ENCODE measurements around the gene NET1. TPM values are rescaled to one million over a fixed set of nuclear protein-coding genes. Genes with fewer than 3 reads are reported as not detected.

NET1 gene
- polyA plus RNA-seq, 3 donors = 1.2 to 1.7 (median 1.4) TPM

DNA sequence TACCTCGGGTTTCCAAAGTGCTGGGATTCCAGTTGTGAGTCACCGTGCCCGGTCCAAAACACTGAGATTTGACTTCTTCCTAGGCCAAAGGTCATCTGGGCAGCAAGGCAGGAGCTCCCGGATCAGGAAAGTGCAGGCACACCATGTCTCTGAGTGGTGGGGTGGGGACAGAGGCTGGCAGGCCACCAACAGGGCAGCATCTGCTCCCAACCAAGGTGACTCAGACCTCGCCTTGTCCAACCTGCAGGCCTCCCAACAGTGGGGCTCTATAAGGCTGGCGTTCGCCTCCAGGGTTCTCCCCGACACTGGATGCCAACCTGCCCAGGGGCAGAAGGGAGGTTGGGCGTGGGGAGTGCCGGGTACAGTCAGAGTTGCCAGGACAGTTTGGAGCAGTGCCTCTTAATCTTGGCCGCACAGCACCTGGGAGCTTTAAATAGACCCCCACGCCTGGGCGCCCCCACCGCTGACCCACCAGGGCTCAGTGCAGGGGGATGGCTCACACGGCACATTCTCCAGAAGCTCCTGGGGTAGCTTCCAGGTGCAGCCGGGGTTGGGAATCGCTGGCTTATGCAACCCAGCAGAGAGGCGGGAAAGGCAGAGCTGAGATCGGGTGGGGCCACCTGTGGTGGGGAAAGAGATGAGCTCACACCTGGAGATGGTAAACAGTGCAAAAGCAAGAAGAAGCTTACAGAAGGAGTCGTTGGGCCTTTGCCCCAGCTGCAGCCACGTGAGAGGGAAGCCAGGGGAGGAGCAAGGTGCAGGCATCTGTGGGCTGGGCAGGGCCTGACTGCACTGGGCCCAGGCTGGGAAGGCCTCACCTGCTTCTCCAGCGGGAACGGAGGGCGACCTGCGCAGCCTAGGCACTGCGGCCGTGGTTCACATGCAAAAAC is 76.2 kb downstream of the NET1 start:
- H3K4me3 Mint-ChIP-seq = no peak overlapping the region
- Histone ChIP-seq H3K27me3 (ENCODE audit: control insufficient read depth in 2 of 2, insufficient read depth in 2 of 2, low read length in 2 of 2) (no peaks in the 10 kb centered on the region), H3K4me2 (replicated peaks; ENCODE audit: extremely low read depth, low read length, poor library complexity, severe bottlenecking) (no peak overlapping the region), H3K4me3 (replicated peaks in 1 of 3; ENCODE audit: low read depth in 2 of 3, low read length in 3 of 3) (no peak overlapping the region), H3K4me1 (ENCODE audit: control insufficient read depth in 1 of 2, insufficient read depth in 2 of 2, low read length in 2 of 2) (no peaks in the 10 kb centered on the region), H3K9me3 (replicated peaks in 1 of 2; ENCODE audit: control insufficient read depth in 1 of 2, insufficient read depth in 1 of 2, low read length in 2 of 2) (peaks cover 0 to 15% of the 10 kb centered on the region in 2 donors), H3K79me2 (ENCODE audit: insufficient read depth, low read length) (no peaks in the 10 kb centered on the region), H3K36me3 (replicated peaks in 1 of 2; ENCODE audit: control insufficient read depth in 1 of 2, insufficient read depth in 2 of 2, low read length in 2 of 2) (no peaks in the 10 kb centered on the region), H4K20me1 (ENCODE audit: insufficient read depth, low read length) (no peaks in the 10 kb centered on the region), H3K27ac (ENCODE audit: low read depth in 1 of 2, low read length in 2 of 2) (no peak overlapping the region), H2AFZ (ENCODE audit: insufficient read depth, low read depth, low read length, poor library complexity, severe bottlenecking) (no peak overlapping the region), H3K9ac (ENCODE audit: insufficient read depth, low read length, poor library complexity, severe bottlenecking) (no peak overlapping the region)
- H3K9me3 Mint-ChIP-seq = peaks cover 4 to 13% (median 9%) of the 10 kb centered on the region in 7 donors
- peak overlapping the region in 1 of 7 donors; percentile 3 for H3K27ac Mint-ChIP-seq
- no peaks in the 10 kb centered on the region for H3K36me3 Mint-ChIP-seq
- intact Hi-C loops (cut with micrococcal nuclease) = no loop called here
- no peak for DNase-seq
- TF ChIP-seq, protein P1, sequence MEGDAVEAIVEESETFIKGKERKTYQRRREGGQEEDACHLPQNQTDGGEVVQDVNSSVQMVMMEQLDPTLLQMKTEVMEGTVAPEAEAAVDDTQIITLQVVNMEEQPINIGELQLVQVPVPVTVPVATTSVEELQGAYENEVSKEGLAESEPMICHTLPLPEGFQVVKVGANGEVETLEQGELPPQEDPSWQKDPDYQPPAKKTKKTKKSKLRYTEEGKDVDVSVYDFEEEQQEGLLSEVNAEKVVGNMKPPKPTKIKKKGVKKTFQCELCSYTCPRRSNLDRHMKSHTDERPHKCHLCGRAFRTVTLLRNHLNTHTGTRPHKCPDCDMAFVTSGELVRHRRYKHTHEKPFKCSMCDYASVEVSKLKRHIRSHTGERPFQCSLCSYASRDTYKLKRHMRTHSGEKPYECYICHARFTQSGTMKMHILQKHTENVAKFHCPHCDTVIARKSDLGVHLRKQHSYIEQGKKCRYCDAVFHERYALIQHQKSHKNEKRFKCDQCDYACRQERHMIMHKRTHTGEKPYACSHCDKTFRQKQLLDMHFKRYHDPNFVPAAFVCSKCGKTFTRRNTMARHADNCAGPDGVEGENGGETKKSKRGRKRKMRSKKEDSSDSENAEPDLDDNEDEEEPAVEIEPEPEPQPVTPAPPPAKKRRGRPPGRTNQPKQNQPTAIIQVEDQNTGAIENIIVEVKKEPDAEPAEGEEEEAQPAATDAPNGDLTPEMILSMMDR (IDR thresholded peaks at IDR 0.05) = no peak
- H3K27me3 Mint-ChIP-seq (ENCODE audit: low read depth in 3 of 3) = peaks cover 0 to 4% (median 1%) of the 10 kb centered on the region in 3 donors
- H3K4me1 Mint-ChIP-seq = peaks cover 2% of the 10 kb centered on the region
- 93% methylated on average over 26 of the region's 27 CpGs for WGBS (ENCODE audit: insufficient coverage)

DNA sequence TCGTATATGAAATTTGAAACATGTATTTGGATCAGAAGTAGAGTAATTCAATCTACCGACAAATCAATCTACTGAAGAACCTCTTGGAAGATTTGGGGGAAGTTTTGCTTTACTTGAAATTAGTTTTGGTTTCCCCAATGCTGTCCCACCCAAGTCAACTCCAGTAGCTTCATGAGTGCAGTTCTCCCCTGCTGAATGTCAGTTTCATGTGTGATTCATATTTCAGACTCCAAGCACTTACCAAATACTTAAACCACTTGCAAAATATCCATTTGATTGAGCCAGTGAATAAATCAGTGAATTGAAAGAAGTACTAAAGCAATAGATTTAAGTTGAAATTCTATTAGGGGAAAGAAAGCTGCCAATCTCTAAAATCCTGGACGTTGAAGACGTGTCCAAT is 77.7 kb downstream of the NET1 start:
- Histone ChIP-seq H3K27ac (ENCODE audit: low read depth in 1 of 2, low read length in 2 of 2) (no peak overlapping the region), H4K20me1 (ENCODE audit: insufficient read depth, low read length) (no peaks in the 10 kb centered on the region), H3K27me3 (ENCODE audit: control insufficient read depth in 2 of 2, insufficient read depth in 2 of 2, low read length in 2 of 2) (no peaks in the 10 kb centered on the region), H3K9me3 (replicated peaks in 1 of 2; ENCODE audit: control insufficient read depth in 1 of 2, insufficient read depth in 1 of 2, low read length in 2 of 2) (peaks cover 0 to 15% of the 10 kb centered on the region in 2 donors), H3K4me1 (ENCODE audit: control insufficient read depth in 1 of 2, insufficient read depth in 2 of 2, low read length in 2 of 2) (no peaks in the 10 kb centered on the region), H3K9ac (ENCODE audit: insufficient read depth, low read length, poor library complexity, severe bottlenecking) (no peak overlapping the region), H3K4me3 (replicated peaks in 1 of 3; ENCODE audit: low read depth in 2 of 3, low read length in 3 of 3) (no peak overlapping the region), H3K79me2 (ENCODE audit: insufficient read depth, low read length) (no peaks in the 10 kb centered on the region), H2AFZ (ENCODE audit: insufficient read depth, low read depth, low read length, poor library complexity, severe bottlenecking) (no peak overlapping the region), H3K36me3 (replicated peaks in 1 of 2; ENCODE audit: control insufficient read depth in 1 of 2, insufficient read depth in 2 of 2, low read length in 2 of 2) (no peaks in the 10 kb centered on the region), H3K4me2 (replicated peaks; ENCODE audit: extremely low read depth, low read length, poor library complexity, severe bottlenecking) (no peak overlapping the region)
- no peak for DNase-seq
- peaks cover 4 to 14% (median 9%) of the 10 kb centered on the region in 7 donors for H3K9me3 Mint-ChIP-seq
- WGBS (ENCODE audit: insufficient coverage) = no CpG with 5 or more reads among the region's 4 CpGs
- peaks cover 2% of the 10 kb centered on the region for H3K4me1 Mint-ChIP-seq
- TF ChIP-seq, protein P1 (IDR thresholded peaks at IDR 0.05) = no peak
- H3K36me3 Mint-ChIP-seq = no peaks in the 10 kb centered on the region
- intact Hi-C loops (cut with micrococcal nuclease) = no loop called here
- no peak overlapping the region for H3K4me3 Mint-ChIP-seq
- peaks cover 0 to 2% (median 1%) of the 10 kb centered on the region in 3 donors for H3K27me3 Mint-ChIP-seq (ENCODE audit: low read depth in 3 of 3)
- H3K27ac Mint-ChIP-seq = no peak overlapping the region

Data from CD14-positive monocyte (primary cell).